ENCODE data around the gene TTR. TPM values are rescaled to one million over a fixed set of nuclear protein-coding genes. Genes with fewer than 3 reads are reported as not detected.

Gene TTR
- total and polyA plus RNA-seq, 2 of the 13 experiments (the other 11 are each of a cell fraction or from before 2014, with no cell fraction given) = 91.3 to 496 TPM

GRCh38 chr18:31576670-31577069 is 15.0 kb upstream of the TTR start:
- BruUV-seq (replicated peaks) = no TSS peak
- no peaks in the 10 kb centered on the region for H4K20me1 ChIP-seq (ENCODE audit: insufficient read depth, low read length)
- DNase-seq (ENCODE audit: low spot score) (no peak), FAIRE-seq (no peak), ATAC-seq (peak; percentile 58)
- no peak overlapping the region for H3K27ac ChIP-seq (ENCODE audit: extremely low read length, insufficient read depth, low read length)
- H3K4me1 ChIP-seq (ENCODE audit: insufficient read depth, low read length) = peaks cover 70% of the 10 kb centered on the region
- H3K9me3 ChIP-seq (ENCODE audit: low read length) = no peaks in the 10 kb centered on the region
- H3K79me2 ChIP-seq (ENCODE audit: insufficient read depth, low read length) = no peaks in the 10 kb centered on the region
- ChIA-PET POLR2A (interaction anchor here (1.3 to 1.9 kb wide), 3 partner anchors 10 to 29 kb away, joined by 3 to 10 read pairs (median 4); partner anchors contain the start of gene TTR), CTCF (ENCODE audit: low intra/inter-chr PET ratio, low total read pairs) (interaction anchor here (1.2 kb wide), 1 partner anchor 15 kb away, joined by 3 read pairs; the partner anchor contains the start of gene TTR)
- H3K9ac ChIP-seq (ENCODE audit: insufficient read depth, low read depth, low read length) = no peak overlapping the region
- H2AFZ ChIP-seq (ENCODE audit: low read length) = peak overlapping the region; percentile 42
- no peak overlapping the region for H3K4me3 ChIP-seq (replicated peaks in 1 of 3; ENCODE audit: insufficient read depth in 1 of 3, low read depth in 2 of 3, low read length in 3 of 3)
- H3K27me3 ChIP-seq (ENCODE audit: control insufficient read depth in 1 of 2, insufficient read depth in 2 of 2, low read length in 2 of 2) = no peaks in the 10 kb centered on the region
- H3K36me3 ChIP-seq (replicated peaks in 1 of 2; ENCODE audit: control insufficient read depth in 1 of 2, insufficient read depth in 2 of 2, low read length in 2 of 2) = no peaks in the 10 kb centered on the region
- in situ Hi-C loops (cut with HindIII; ENCODE audit: extremely low pct_ligation_motif_present, low pct_unique_long_range_greater_than_20kb) (no loop called here), intact Hi-C loops (cut with micrococcal nuclease; ENCODE audit: unreplicated experiment) (no loop called here)
- WGBS (ENCODE audit: low lambda C conversion rate) = 33% methylated on average over 3 of the region's 4 CpGs
- peak overlapping the region; percentile 8; the same call in 1 of the 2 replicates for H3K4me2 ChIP-seq (ENCODE audit: low read depth, low read length)
- TF ChIP-seq ZFX (CRISPR knock-in tag; IDR thresholded peaks at IDR 0.05; ENCODE audit: low read depth) = 0 out of 2 replicates have a peak, but pooled peaks have one; percentile 12
- TF ChIP-seq CTCF (CRISPR knock-in tag; IDR thresholded peaks at IDR 0.05) = no peak
- TF ChIP-seq HOXA3 (CRISPR knock-in tag; IDR thresholded peaks at IDR 0.05) = no peak
- no peak for TF ChIP-seq KLF15 (CRISPR knock-in tag; IDR thresholded peaks at IDR 0.05; ENCODE audit: borderline replicate concordance)

DNA sequence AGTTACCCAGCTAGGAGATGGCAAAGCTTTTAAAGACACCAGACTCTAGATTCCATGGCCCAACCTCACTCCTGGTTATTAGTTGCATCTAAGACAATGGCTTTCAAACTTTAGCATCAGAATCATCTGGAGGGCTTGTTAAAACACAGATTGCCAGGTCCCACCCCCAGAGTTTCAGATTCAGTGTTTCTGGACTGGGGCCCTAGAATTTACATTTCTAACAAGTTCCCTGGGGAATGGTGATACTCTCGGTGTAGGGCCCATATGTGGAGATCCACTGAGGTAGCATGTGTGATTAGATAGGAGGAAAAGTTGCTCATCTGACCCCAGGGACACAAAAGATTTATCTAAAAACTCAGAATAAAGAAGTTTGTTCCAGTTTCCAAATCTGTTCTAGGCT is 14.5 kb upstream of the TTR start:
- no peak for FAIRE-seq
- H4K20me1 ChIP-seq (ENCODE audit: insufficient read depth, low read length) = no peaks in the 10 kb centered on the region
- no peak overlapping the region for H2AFZ ChIP-seq (ENCODE audit: low read length)
- in situ Hi-C loops (cut with HindIII; ENCODE audit: extremely low pct_ligation_motif_present, low pct_unique_long_range_greater_than_20kb) = no loop called here
- peaks cover 70% of the 10 kb centered on the region for H3K4me1 ChIP-seq (ENCODE audit: insufficient read depth, low read length)
- H3K9ac ChIP-seq (ENCODE audit: insufficient read depth, low read depth, low read length) = no peak overlapping the region
- no peak for ATAC-seq
- no peaks in the 10 kb centered on the region for H3K36me3 ChIP-seq (replicated peaks in 1 of 2; ENCODE audit: control insufficient read depth in 1 of 2, insufficient read depth in 2 of 2, low read length in 2 of 2)
- DNase-seq (ENCODE audit: low spot score) = no peak
- no peaks in the 10 kb centered on the region for H3K79me2 ChIP-seq (ENCODE audit: insufficient read depth, low read length)
- no peaks in the 10 kb centered on the region for H3K27me3 ChIP-seq (ENCODE audit: control insufficient read depth in 1 of 2, insufficient read depth in 2 of 2, low read length in 2 of 2)
- no peak overlapping the region for H3K4me2 ChIP-seq (ENCODE audit: low read depth, low read length)
- intact Hi-C loops (cut with micrococcal nuclease; ENCODE audit: unreplicated experiment) = no loop called here
- no peaks in the 10 kb centered on the region for H3K9me3 ChIP-seq (ENCODE audit: low read length)
- POLR2A ChIA-PET = interaction anchor here (1.5 to 1.9 kb wide), 2 partner anchors 10 to 15 kb away, joined by 4 to 10 read pairs; partner anchors contain the start of gene TTR
- CTCF ChIA-PET (ENCODE audit: low intra/inter-chr PET ratio, low total read pairs) = no interaction called here
- H3K4me3 ChIP-seq (replicated peaks in 1 of 3; ENCODE audit: insufficient read depth in 1 of 3, low read depth in 2 of 3, low read length in 3 of 3) = no peak overlapping the region
- WGBS (ENCODE audit: low lambda C conversion rate) = 31% methylated on average over 1 of the region's 1 CpG
- no TSS peak for BruUV-seq (replicated peaks)
- no peak overlapping the region for H3K27ac ChIP-seq (ENCODE audit: extremely low read length, insufficient read depth, low read length)
- TF ChIP-seq GZF1 (CRISPR knock-in tag; IDR thresholded peaks at IDR 0.05) (no peak), ZNF589 (CRISPR knock-in tag; conservative IDR thresholded peaks at IDR 0.05) (no peak), TBP (CRISPR knock-in tag; IDR thresholded peaks at IDR 0.05) (no peak), TGIF2 (CRISPR knock-in tag; IDR thresholded peaks at IDR 0.05) (no peak), RARA (CRISPR knock-in tag; IDR thresholded peaks at IDR 0.05) (no peak), ZNF800 (CRISPR knock-in tag; IDR thresholded peaks at IDR 0.05) (no peak), AGO1 (IDR thresholded peaks at IDR 0.05; ENCODE audit: low read depth, low read length, poor library complexity, severe bottlenecking) (no peak), HHEX (CRISPR knock-in tag; IDR thresholded peaks at IDR 0.05) (no peak)
- TF ChIP-seq, protein P1, sequence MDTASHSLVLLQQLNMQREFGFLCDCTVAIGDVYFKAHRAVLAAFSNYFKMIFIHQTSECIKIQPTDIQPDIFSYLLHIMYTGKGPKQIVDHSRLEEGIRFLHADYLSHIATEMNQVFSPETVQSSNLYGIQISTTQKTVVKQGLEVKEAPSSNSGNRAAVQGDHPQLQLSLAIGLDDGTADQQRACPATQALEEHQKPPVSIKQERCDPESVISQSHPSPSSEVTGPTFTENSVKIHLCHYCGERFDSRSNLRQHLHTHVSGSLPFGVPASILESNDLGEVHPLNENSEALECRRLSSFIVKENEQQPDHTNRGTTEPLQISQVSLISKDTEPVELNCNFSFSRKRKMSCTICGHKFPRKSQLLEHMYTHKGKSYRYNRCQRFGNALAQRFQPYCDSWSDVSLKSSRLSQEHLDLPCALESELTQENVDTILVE (CRISPR knock-in tag; IDR thresholded peaks at IDR 0.05) = no peak
- TF ChIP-seq, protein P2, sequence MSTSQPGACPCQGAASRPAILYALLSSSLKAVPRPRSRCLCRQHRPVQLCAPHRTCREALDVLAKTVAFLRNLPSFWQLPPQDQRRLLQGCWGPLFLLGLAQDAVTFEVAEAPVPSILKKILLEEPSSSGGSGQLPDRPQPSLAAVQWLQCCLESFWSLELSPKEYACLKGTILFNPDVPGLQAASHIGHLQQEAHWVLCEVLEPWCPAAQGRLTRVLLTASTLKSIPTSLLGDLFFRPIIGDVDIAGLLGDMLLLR (CRISPR knock-in tag; IDR thresholded peaks at IDR 0.05) = no peak

Data from HepG2 (cell line).